Fibroblast of lung (primary cell): ENCODE results near the gene CYP2R1. TPM values are rescaled to one million over a fixed set of nuclear protein-coding genes. Genes with fewer than 3 reads are reported as not detected.
"Not testable (repeated sequence)": the region's sequence is repeated elsewhere in the genome, so short reads cannot be mapped to it uniquely, and the experiment has no call there.

Source experiments
- DNase-seq, 2 donors: peaks; one replicate each; pipeline versions ENCODE4 v3.0.0 to v3.0.0-alpha.2; 2010; ENCODE audit warnings: low read depth in 2 of 2
- H2AFZ ChIP-seq: 2 replicates; pipeline ENCODE4 v1.5.1; 2012; ENCODE audit warnings: low read length, control low read depth, inconsistent platforms
- H3K27ac ChIP-seq: 2 replicates; pipeline ENCODE4 v1.5.1; 2011; ENCODE audit warnings: low read length, control low read depth; ENCODE audit not compliant: insufficient read depth
- H3K27me3 ChIP-seq: 2 replicates; pipeline ENCODE4 v1.5.1; 2011; ENCODE audit warnings: mild to moderate bottlenecking, low read length; ENCODE audit not compliant: control insufficient read depth, insufficient read depth
- H3K36me3 ChIP-seq: 2 replicates; pipeline ENCODE4 v1.5.1; 2011; ENCODE audit warnings: low read length; ENCODE audit not compliant: control insufficient read depth, insufficient read depth
- H3K4me1 ChIP-seq: 2 replicates; pipeline ENCODE4 v1.5.1; 2011; ENCODE audit warnings: low read length; ENCODE audit not compliant: control insufficient read depth, insufficient read depth; ENCODE audit errors: extremely low read depth
- H3K4me2 ChIP-seq: 2 replicates; pipeline ENCODE4 v1.5.1; 2011; ENCODE audit warnings: low read length, control low read depth; ENCODE audit not compliant: insufficient read depth; ENCODE audit errors: extremely low read depth
- H3K4me3 ChIP-seq, 4 experiments: fragments of 200-600 bp in 1 of 4; sonication (generic) in 1 of 4; replicated peaks in 1 of 4; 2 replicates each; pipeline ENCODE4 v1.5.1; 2011 to 2016; ENCODE audit warnings: low read length in 4 of 4, low read depth in 3 of 4, mild to moderate bottlenecking in 3 of 4, control low read depth in 2 of 4, inconsistent platforms in 1 of 4, mixed read lengths in 1 of 4; ENCODE audit not compliant: insufficient read depth in 1 of 4; ENCODE audit errors: control extremely low read depth in 1 of 4
- H3K79me2 ChIP-seq: 2 replicates; pipeline ENCODE4 v1.5.1; 2012; ENCODE audit warnings: mild to moderate bottlenecking, low read length, inconsistent platforms; ENCODE audit not compliant: control insufficient read depth, insufficient read depth
- H3K9ac ChIP-seq: 2 replicates; pipeline ENCODE4 v1.5.1; 2011; ENCODE audit warnings: mild to moderate bottlenecking, low read length, control low read depth; ENCODE audit not compliant: insufficient read depth
- H3K9me3 ChIP-seq: 2 replicates; pipeline ENCODE4 v1.5.1; 2012; ENCODE audit warnings: low read depth, low read length; ENCODE audit not compliant: control insufficient read depth, insufficient read depth
- H4K20me1 ChIP-seq: 2 replicates; pipeline ENCODE4 v1.5.1; 2011; ENCODE audit warnings: low read length; ENCODE audit not compliant: control insufficient read depth, insufficient read depth; ENCODE audit errors: extremely low read depth
- CTCF ChIP-seq, 2 donors: IDR thresholded peaks in 1 of 2; conservative IDR thresholded peaks in 1 of 2; 1 replicate in 1 of 2; 2 replicates in 1 of 2; pipeline ENCODE4 v1.5.1; 2011 to 2012; ENCODE audit warnings: low read length in 2 of 2, control low read depth in 1 of 2, inconsistent platforms in 1 of 2, low read depth in 1 of 2, mild to moderate bottlenecking in 1 of 2
- EZH2 ChIP-seq: IDR thresholded peaks from 2 replicates; pipeline ENCODE4 v1.5.1; 2012; ENCODE audit warnings: low read length, control low read depth, mild to moderate bottlenecking; ENCODE audit errors: missing control alignments
- polyA plus RNA-seq, 2 donors: library from polyadenylated mRNA; depleted of rRNA in 1 of 2; stranded (reverse) in 1 of 2; unstranded in 1 of 2; fragments of >200 nt; gene quantifications; 2 replicates each; pipeline ENCODE4 v1.2.1, GENCODE V29; 2011 to 2012; ENCODE audit warnings: missing spikeins in 1 of 2
- total RNA-seq: library from RNA; depleted of rRNA; stranded (reverse); fragments of >200 nt; gene quantifications from 2 replicates; pipeline ENCODE4 v1.2.1, GENCODE V29; 2014

CYP2R1 gene
- total and polyA plus RNA-seq, 2 donors (not counting 1 experiment from before 2014, with no cell fraction given), result 4.2 to 13.9 TPM

DNA sequence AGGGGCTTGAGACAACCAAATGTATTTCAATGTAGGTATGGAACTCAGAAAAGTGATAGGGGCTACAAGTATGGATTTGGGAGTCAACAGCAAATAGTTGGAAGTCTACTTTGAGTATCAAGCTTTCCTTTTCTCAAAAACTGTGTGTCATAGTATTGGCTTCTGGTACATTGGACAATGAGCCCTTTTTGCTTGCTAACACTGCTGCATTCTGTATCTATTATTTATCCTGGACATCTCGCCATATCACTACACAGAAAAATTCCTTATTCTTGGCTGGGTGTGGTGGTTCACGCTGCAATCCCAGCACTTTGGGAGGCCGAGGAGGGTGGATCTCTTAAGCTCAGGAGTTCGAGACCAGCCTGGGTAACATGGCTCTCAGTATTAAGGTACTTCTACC lies 18.4 kb downstream of the CYP2R1 start:
- Histone ChIP-seq H4K20me1 (no peaks in the 10 kb centered on the region), H3K9ac (no peak overlapping the region), H2AFZ (no peak overlapping the region), H3K79me2 (no peaks in the 10 kb centered on the region), H3K4me2 (no peak overlapping the region), H3K4me1 (no peaks in the 10 kb centered on the region), H3K36me3 (no peaks in the 10 kb centered on the region), H3K27me3 (no peaks in the 10 kb centered on the region), H3K27ac (no peak overlapping the region), H3K9me3 (no peaks in the 10 kb centered on the region), H3K4me3 (no peak overlapping the region)
- no peak for TF ChIP-seq EZH2
- no peak for DNase-seq

DNA sequence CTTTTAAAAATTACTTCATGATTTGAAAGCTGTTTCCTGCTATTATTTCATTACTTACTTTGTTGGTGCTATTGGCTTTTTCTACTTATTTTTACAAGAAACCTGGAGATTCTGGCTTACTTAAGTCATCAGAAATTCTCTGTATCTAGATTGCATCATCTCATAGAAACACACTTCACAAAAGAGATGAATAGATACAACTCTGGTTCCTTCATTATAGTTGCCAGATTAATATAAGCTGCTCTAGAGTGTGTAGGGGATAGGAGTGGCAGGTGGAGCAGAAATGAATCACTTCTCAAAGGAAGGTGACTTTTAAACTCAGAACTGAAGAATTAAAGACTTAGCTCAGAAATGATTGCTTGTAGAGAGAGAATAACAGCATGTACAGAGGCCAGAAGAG lies 20.0 kb downstream of the CYP2R1 start:
- H4K20me1 ChIP-seq, result no peaks in the 10 kb centered on the region
- H3K27me3 ChIP-seq, result no peaks in the 10 kb centered on the region
- H3K36me3 ChIP-seq, result no peaks in the 10 kb centered on the region
- H3K27ac ChIP-seq, result no peak overlapping the region
- H3K9me3 ChIP-seq, result no peaks in the 10 kb centered on the region
- peak in 1 of 2 donors; percentile 44 for DNase-seq
- H3K79me2 ChIP-seq, result no peaks in the 10 kb centered on the region
- H3K4me1 ChIP-seq, result no peaks in the 10 kb centered on the region
- TF ChIP-seq CTCF (conservative IDR thresholded peaks at IDR 0.05 in 1 of 2, IDR thresholded peaks at IDR 0.05 in 1 of 2; ENCODE audit: low read depth in 1 of 2, low read length in 2 of 2) (no peak), EZH2 (no peak)
- H3K4me2 ChIP-seq, result no peak overlapping the region
- no peak overlapping the region for H2AFZ ChIP-seq
- no peak overlapping the region for H3K4me3 ChIP-seq
- H3K9ac ChIP-seq, result no peak overlapping the region

DNA sequence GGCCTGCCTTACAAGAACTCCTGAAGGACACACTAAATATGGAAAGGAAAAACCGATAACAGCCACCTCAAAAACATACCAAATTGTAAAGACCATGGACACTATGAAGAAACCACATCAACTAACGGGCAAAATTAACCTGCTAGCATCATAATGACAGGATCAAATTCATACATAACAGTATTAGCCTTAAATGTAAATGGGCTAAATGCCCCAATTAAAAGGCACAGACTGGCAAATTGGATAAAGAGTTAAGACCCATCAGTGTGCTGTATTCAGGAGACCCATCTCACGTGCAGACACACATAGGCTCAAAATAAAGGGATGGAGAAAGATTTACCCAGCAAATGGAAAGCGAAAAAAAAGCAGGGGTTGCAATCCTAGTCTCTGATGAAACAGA lies 28.3 kb downstream of the CYP2R1 start:
- H3K36me3 ChIP-seq, result not testable (repeated sequence)

DNA sequence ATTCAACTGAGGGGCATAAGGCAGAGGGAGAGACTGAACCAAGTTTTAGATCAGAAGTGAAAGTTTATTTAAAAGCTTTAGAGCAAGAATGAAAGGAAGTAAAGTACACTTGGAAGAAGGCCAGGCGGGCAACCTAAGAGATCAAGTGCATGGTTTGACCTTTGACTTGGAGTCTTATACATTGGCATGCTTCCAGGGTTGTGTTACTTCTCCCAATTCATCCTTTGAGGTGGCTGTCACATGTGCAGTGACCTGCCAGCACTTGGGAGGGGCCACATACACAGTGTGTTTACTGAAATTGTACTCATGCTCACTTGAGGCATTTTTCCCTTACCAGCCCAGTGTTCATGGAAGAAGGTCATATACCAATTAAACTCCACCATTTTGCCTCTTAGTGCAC lies 30.4 kb downstream of the CYP2R1 start:
- no peaks in the 10 kb centered on the region for H3K9me3 ChIP-seq
- DNase-seq, result no peak
- no peaks in the 10 kb centered on the region for H3K36me3 ChIP-seq
- no peaks in the 10 kb centered on the region for H4K20me1 ChIP-seq
- no peak overlapping the region for H3K27ac ChIP-seq
- no peaks in the 10 kb centered on the region for H3K27me3 ChIP-seq
- H3K4me1 ChIP-seq, result no peaks in the 10 kb centered on the region
- no peaks in the 10 kb centered on the region for H3K79me2 ChIP-seq
- no peak overlapping the region for H2AFZ ChIP-seq
- TF ChIP-seq CTCF (conservative IDR thresholded peaks at IDR 0.05 in 1 of 2, IDR thresholded peaks at IDR 0.05 in 1 of 2; ENCODE audit: low read depth in 1 of 2, low read length in 2 of 2) (no peak), EZH2 (no peak)
- H3K4me3 ChIP-seq, result no peak overlapping the region
- H3K9ac ChIP-seq, result no peak overlapping the region
- H3K4me2 ChIP-seq, result no peak overlapping the region

More for the DNA sequence above, 28.3 kb downstream of the CYP2R1 start:
- not testable (repeated sequence) for H3K4me3 ChIP-seq, H3K27ac ChIP-seq, H3K4me1 ChIP-seq, H3K9me3 ChIP-seq, H3K79me2 ChIP-seq, H3K4me2 ChIP-seq, H2AFZ ChIP-seq, H3K9ac ChIP-seq, DNase-seq, H4K20me1 ChIP-seq, H3K27me3 ChIP-seq
